ENCODE measurements around the gene AQP7. TPM values are rescaled to one million over a fixed set of nuclear protein-coding genes. Genes with fewer than 3 reads are reported as not detected.
A peak's percentile ranks its signal among the peaks of the same experiment; 100 is the strongest.
"Not testable (repeated sequence)": the region's sequence is repeated elsewhere in the genome, so short reads cannot be mapped to it uniquely, and the experiment has no call there.

AQP7 gene
- total RNA-seq, 2 experiments from 2014 or later: 0.12 to 0.36 TPM

- DNase-seq: no peak
- intact Hi-C loops (cut with micrococcal nuclease): no loop called here
- no peaks in the 10 kb centered on the region for H3K27me3 Mint-ChIP-seq
- ChIA-PET POLR2A (interaction anchor here (1.3 kb wide), 1 partner anchor 9 kb away, joined by 3 read pairs; no protein-coding TSS in a partner anchor), CTCF (interaction anchor here (0.8 to 2.5 kb wide), 3 partner anchors 10 to 52 kb away, joined by 3 to 7 read pairs (median 3); no protein-coding TSS in a partner anchor)
- H3K4me3 Mint-ChIP-seq: no peak overlapping the region
- H3K4me1 Mint-ChIP-seq (ENCODE audit: low read depth): no peaks in the 10 kb centered on the region
- peaks cover 28% of the 10 kb centered on the region for H3K36me3 Mint-ChIP-seq
- H3K9me3 Mint-ChIP-seq: no peaks in the 10 kb centered on the region
- H3K27ac Mint-ChIP-seq: no peak overlapping the region
Observed at GRCh38 chr9:33364127-33364526, 38.2 kb downstream of the AQP7 start.

GRCh38 chr9:33358641-33359040 is 43.7 kb downstream of the AQP7 start:
- H3K9me3 Mint-ChIP-seq: not testable (repeated sequence)

GRCh38 chr9:33355933-33356332 is 46.4 kb downstream of the AQP7 start:
- peaks cover 23% of the 10 kb centered on the region for H3K36me3 Mint-ChIP-seq
- CTCF ChIA-PET: interaction anchor here (0.8 to 2.6 kb wide), 3 partner anchors 19 to 111 kb away, joined by 4 to 11 read pairs (median 4); no protein-coding TSS in a partner anchor

More at GRCh38 chr9:33358641-33359040, 43.7 kb downstream of the AQP7 start:
- DNase-seq; POLR2A ChIA-PET; H3K4me1 Mint-ChIP-seq (ENCODE audit: low read depth); H3K4me3 Mint-ChIP-seq; intact Hi-C loops (cut with micrococcal nuclease); CTCF ChIA-PET; H3K27ac Mint-ChIP-seq; H3K27me3 Mint-ChIP-seq: not testable (repeated sequence)
- peaks cover 21% of the 10 kb centered on the region for H3K36me3 Mint-ChIP-seq

GRCh38 chr9:33354651-33355211 is 47.6 kb downstream of the AQP7 start:
- H3K4me1 Mint-ChIP-seq (ENCODE audit: low read depth): no peaks in the 10 kb centered on the region
- no peak overlapping the region for H3K4me3 Mint-ChIP-seq
- ChIA-PET POLR2A (no interaction called here), CTCF (interaction anchor here (0.6 to 1.1 kb wide), 2 partner anchors 17 to 20 kb away, joined by 3 read pairs; no protein-coding TSS in a partner anchor)
- no peaks in the 10 kb centered on the region for H3K9me3 Mint-ChIP-seq
- intact Hi-C loops (cut with micrococcal nuclease): no loop called here
- no peak for DNase-seq
- no peak overlapping the region for H3K27ac Mint-ChIP-seq
- H3K27me3 Mint-ChIP-seq: no peaks in the 10 kb centered on the region
- H3K36me3 Mint-ChIP-seq: peaks cover 18% of the 10 kb centered on the region

More at GRCh38 chr9:33355933-33356332, 46.4 kb downstream of the AQP7 start:
- Mint-ChIP-seq H3K27me3 (no peaks in the 10 kb centered on the region), H3K27ac (no peak overlapping the region), H3K4me3 (no peak overlapping the region), H3K4me1 (ENCODE audit: low read depth) (no peaks in the 10 kb centered on the region), H3K9me3 (no peaks in the 10 kb centered on the region)
- intact Hi-C loops (cut with micrococcal nuclease): no loop called here
- no peak for DNase-seq
- POLR2A ChIA-PET: no interaction called here

GRCh38 chr9:33351547-33351946 is 50.8 kb downstream of the AQP7 start:
- H3K27me3 Mint-ChIP-seq: no peaks in the 10 kb centered on the region
- H3K36me3 Mint-ChIP-seq: peaks cover 39% of the 10 kb centered on the region
- H3K4me3 Mint-ChIP-seq: no peak overlapping the region
- H3K9me3 Mint-ChIP-seq: no peaks in the 10 kb centered on the region
- POLR2A ChIA-PET: interaction anchor here (1.5 kb wide), 1 partner anchor 9 kb away, joined by 5 read pairs; no protein-coding TSS in a partner anchor
- intact Hi-C loops (cut with micrococcal nuclease): no loop called here
- H3K4me1 Mint-ChIP-seq (ENCODE audit: low read depth): no peaks in the 10 kb centered on the region
- CTCF ChIA-PET: interaction anchor here (1.2 to 2.3 kb wide), 3 partner anchors 13 to 115 kb away, joined by 3 to 15 read pairs (median 5); no protein-coding TSS in a partner anchor
- H3K27ac Mint-ChIP-seq: no peak overlapping the region
- DNase-seq: no peak

GRCh38 chr9:33350310-33350709 is 52.1 kb downstream of the AQP7 start:
- intact Hi-C loops (cut with micrococcal nuclease): no loop called here
- Mint-ChIP-seq H3K27ac (peak overlapping the region; percentile 46), H3K4me1 (ENCODE audit: low read depth) (no peaks in the 10 kb centered on the region), H3K4me3 (no peak overlapping the region), H3K9me3 (no peaks in the 10 kb centered on the region), H3K27me3 (no peaks in the 10 kb centered on the region), H3K36me3 (peaks cover 40% of the 10 kb centered on the region)
- ChIA-PET CTCF (interaction anchor here (0.7 to 2.3 kb wide), 3 partner anchors 12 to 32 kb away, joined by 3 to 15 read pairs (median 3); no protein-coding TSS in a partner anchor), POLR2A (interaction anchor here (1.5 kb wide), 1 partner anchor 10 kb away, joined by 5 read pairs; no protein-coding TSS in a partner anchor)
- no peak for DNase-seq

- intact Hi-C loops (cut with micrococcal nuclease): no loop called here
- no peak for DNase-seq
- H3K9me3 Mint-ChIP-seq: no peaks in the 10 kb centered on the region
- CTCF ChIA-PET: interaction anchor here (0.7 kb wide), 1 partner anchor 32 kb away, joined by 3 read pairs; no protein-coding TSS in a partner anchor
- no peaks in the 10 kb centered on the region for H3K27me3 Mint-ChIP-seq
- H3K27ac Mint-ChIP-seq: no peak overlapping the region
- H3K36me3 Mint-ChIP-seq: peaks cover 38% of the 10 kb centered on the region
- no peak overlapping the region for H3K4me3 Mint-ChIP-seq
- H3K4me1 Mint-ChIP-seq (ENCODE audit: low read depth): no peaks in the 10 kb centered on the region
- POLR2A ChIA-PET: no interaction called here
Observed at GRCh38 chr9:33349743-33350142, 52.6 kb downstream of the AQP7 start.

- Mint-ChIP-seq H3K4me3 (no peak overlapping the region), H3K27ac (peak overlapping the region; percentile 32), H3K27me3 (no peaks in the 10 kb centered on the region), H3K36me3 (peaks cover 39% of the 10 kb centered on the region), H3K4me1 (ENCODE audit: low read depth) (no peaks in the 10 kb centered on the region), H3K9me3 (no peaks in the 10 kb centered on the region)
- CTCF ChIA-PET: no interaction called here
- DNase-seq: no peak
- intact Hi-C loops (cut with micrococcal nuclease): no loop called here
- POLR2A ChIA-PET: no interaction called here
Observed at GRCh38 chr9:33348998-33349397, 53.4 kb downstream of the AQP7 start.

GRCh38 chr9:33346564-33346963 is 55.8 kb downstream of the AQP7 start:
- intact Hi-C loops (cut with micrococcal nuclease): no loop called here
- no peaks in the 10 kb centered on the region for H3K9me3 Mint-ChIP-seq
- ChIA-PET CTCF (no interaction called here), POLR2A (no interaction called here)
- H3K4me3 Mint-ChIP-seq: no peak overlapping the region
- H3K27me3 Mint-ChIP-seq: no peaks in the 10 kb centered on the region
- peaks cover 44% of the 10 kb centered on the region for H3K36me3 Mint-ChIP-seq
- H3K27ac Mint-ChIP-seq: no peak overlapping the region
- peaks cover 7% of the 10 kb centered on the region for H3K4me1 Mint-ChIP-seq (ENCODE audit: low read depth)
- no peak for DNase-seq

GRCh38 chr9:33344145-33344544 is 58.2 kb downstream of the AQP7 start:
- intact Hi-C loops (cut with micrococcal nuclease): no loop called here
- Mint-ChIP-seq H3K27me3 (no peaks in the 10 kb centered on the region), H3K36me3 (peaks cover 61% of the 10 kb centered on the region), H3K4me3 (no peak overlapping the region), H3K9me3 (peaks cover 17% of the 10 kb centered on the region), H3K27ac (no peak overlapping the region), H3K4me1 (ENCODE audit: low read depth) (peaks cover 7% of the 10 kb centered on the region)
- ChIA-PET CTCF (no interaction called here), POLR2A (no interaction called here)
- no peak for DNase-seq

- intact Hi-C loops (cut with micrococcal nuclease): no loop called here
- ChIA-PET POLR2A (no interaction called here), CTCF (no interaction called here)
- Mint-ChIP-seq H3K27me3 (no peaks in the 10 kb centered on the region), H3K27ac (no peak overlapping the region), H3K4me1 (ENCODE audit: low read depth) (peaks cover 7% of the 10 kb centered on the region), H3K9me3 (peaks cover 22% of the 10 kb centered on the region), H3K36me3 (peaks cover 51% of the 10 kb centered on the region), H3K4me3 (no peak overlapping the region)
- no peak for DNase-seq
Observed at GRCh38 chr9:33341182-33341581, 61.2 kb downstream of the AQP7 start.

- no peak overlapping the region for H3K4me3 Mint-ChIP-seq
- peaks cover 45% of the 10 kb centered on the region for H3K36me3 Mint-ChIP-seq
- no peak for DNase-seq
- CTCF ChIA-PET: no interaction called here
- intact Hi-C loops (cut with micrococcal nuclease): no loop called here
- no peaks in the 10 kb centered on the region for H3K27me3 Mint-ChIP-seq
- no peak overlapping the region for H3K27ac Mint-ChIP-seq
- peaks cover 22% of the 10 kb centered on the region for H3K9me3 Mint-ChIP-seq
- POLR2A ChIA-PET: no interaction called here
- peaks cover 7% of the 10 kb centered on the region for H3K4me1 Mint-ChIP-seq (ENCODE audit: low read depth)
Observed at GRCh38 chr9:33340186-33340585, 62.2 kb downstream of the AQP7 start.
